K562 (cell line): ENCODE measurements around the gene FRMD4B. TPM values are rescaled to one million over a fixed set of nuclear protein-coding genes. Genes with fewer than 3 reads are reported as not detected.

Experiments used
- ATAC-seq: fragments of 200-7000 bp; cut with Tn5 transposase; 3 replicates; pipeline ENCODE4 v1.9.1; 2020; ENCODE audit warnings: moderate library complexity
- BruUV-seq: library from RNA; stranded (reverse); fragments of 400-500 nt; replicated peaks from 2 replicates; lab custom pipeline; 2021; lab: Mats Ljungman, UMichigan
- CTCF ChIA-PET: fragments of 300-600 bp; formaldehyde crosslinking; extraction: SDS; loops from one replicate; lab custom pipeline; 2021; ENCODE audit warnings: low intra/inter-chr PET ratio; lab: Yijun Ruan, JAX
- POLR2A ChIA-PET: fragments of 300-600, 350-650 bp; sonication (Branson Sonifier 250); formaldehyde crosslinking; extraction: SDS; loops from one replicate; lab custom pipeline; 2021; ENCODE audit warnings: antibody characterized with exemption, inconsistent platforms; lab: Yijun Ruan, JAX
- DNase-seq, 4 experiments: peaks; one replicate each; pipeline versions ENCODE4 v3.0.0 to v3.0.0-alpha.2; 2011 to 2018; ENCODE audit warnings: low spot score in 3 of 4, mixed read lengths in 3 of 4; ENCODE audit errors: extremely low read depth in 1 of 4
- FAIRE-seq: peaks from 2 replicates; lab custom pipeline; 2011; peaks lifted over from hg19 to GRCh38; lab: Jason Lieb, UNC
- H2AFZ ChIP-seq: 2 replicates; pipeline ENCODE4 v1.6.0; 2011; ENCODE audit warnings: low read depth, low read length, control low read depth, inconsistent platforms
- H3K27ac ChIP-seq: fragments of 200-600 bp; 3 replicates; pipeline ENCODE4 v1.8.0; 2011; ENCODE audit warnings: low read depth, mild to moderate bottlenecking, control low read depth, inconsistent platforms, low read length, moderate library complexity, mixed read lengths; ENCODE audit errors: extremely low read depth
- H3K27me3 ChIP-seq, 2 experiments: fragments of 300-600 bp in 1 of 2; 2 replicates in 1 of 2; 3 replicates in 1 of 2; pipeline versions ENCODE4 v1.6.0 to v1.8.0; 2011; ENCODE audit warnings: inconsistent platforms in 2 of 2, low read length in 2 of 2, mild to moderate bottlenecking in 1 of 2, mixed read lengths in 1 of 2, moderate library complexity in 1 of 2; ENCODE audit not compliant: control insufficient read depth in 2 of 2, insufficient read depth in 2 of 2
- H3K36me3 ChIP-seq: fragments of 300-600 bp; 3 replicates; pipeline ENCODE4 v1.8.0; 2011; ENCODE audit warnings: mild to moderate bottlenecking, low read length, inconsistent platforms; ENCODE audit not compliant: control insufficient read depth, insufficient read depth
- H3K4me1 ChIP-seq, 2 experiments: fragments of 200-600 bp in 1 of 2; replicated peaks in 1 of 2; 2 replicates in 1 of 2; 3 replicates in 1 of 2; pipeline versions ENCODE4 v1.5.1 to v1.8.0; 2011; ENCODE audit warnings: inconsistent platforms in 2 of 2, low read length in 2 of 2, mild to moderate bottlenecking in 1 of 2, mixed read lengths in 1 of 2, moderate library complexity in 1 of 2; ENCODE audit not compliant: control insufficient read depth in 2 of 2, insufficient read depth in 2 of 2
- H3K4me2 ChIP-seq: 2 replicates; pipeline ENCODE4 v1.6.1; 2011; ENCODE audit warnings: low read length, control low read depth, inconsistent platforms, mixed read lengths; ENCODE audit not compliant: insufficient read depth
- H3K4me3 ChIP-seq: fragments of 200-600 bp; sonication (generic), shearing (Covaris generic); 2 replicates; pipeline ENCODE4 v1.5.1; 2016; ENCODE audit warnings: control low read depth, inconsistent platforms
- H3K79me2 ChIP-seq: fragments of 200-600 bp; 3 replicates; pipeline ENCODE4 v1.8.0; 2011; ENCODE audit warnings: low read length, inconsistent platforms; ENCODE audit not compliant: control insufficient read depth, insufficient read depth
- H3K9ac ChIP-seq, 2 experiments: 2 replicates each; pipeline versions ENCODE4 v1.6.0 to v1.6.1; 2011; ENCODE audit warnings: low read depth in 2 of 2, low read length in 2 of 2, control low read depth in 1 of 2, inconsistent platforms in 1 of 2, mild to moderate bottlenecking in 1 of 2, mixed read lengths in 1 of 2; ENCODE audit not compliant: insufficient read depth in 1 of 2
- H3K9me1 ChIP-seq: one replicate; pipeline ENCODE4 v1.6.0; 2011; ENCODE audit warnings: inconsistent platforms, mild to moderate bottlenecking, low read length, moderate library complexity; ENCODE audit not compliant: control insufficient read depth, insufficient read depth
- H3K9me3 ChIP-seq: replicated peaks from 2 replicates; pipeline ENCODE4 v1.5.1; 2011; ENCODE audit warnings: low read depth, low read length, inconsistent platforms; ENCODE audit not compliant: control insufficient read depth, insufficient read depth
- H4K20me1 ChIP-seq: replicated peaks from 2 replicates; pipeline ENCODE4 v1.6.1; 2011; ENCODE audit warnings: low read length, inconsistent platforms, mixed read lengths; ENCODE audit not compliant: control insufficient read depth, insufficient read depth
- ARID2 ChIP-seq: fragments of 450-650 bp; IDR thresholded peaks from 2 replicates; pipeline ENCODE4 v1.6.1; 2017; ENCODE audit warnings: antibody characterized with exemption, mild to moderate bottlenecking
- ATF7 ChIP-seq: fragments of 450-650 bp; IDR thresholded peaks from 2 replicates; pipeline ENCODE4 v1.7.1; 2014; ENCODE audit warnings: mild to moderate bottlenecking, moderate library complexity
- DDX20 ChIP-seq: fragments of 450-650 bp; IDR thresholded peaks from 2 replicates; pipeline ENCODE4 v1.6.1; 2016; ENCODE audit warnings: missing genetic modification characterization, low read depth, mild to moderate bottlenecking, missing compliant biosample characterization, moderate library complexity
- ETS2 ChIP-seq: IDR thresholded peaks from 2 replicates; pipeline ENCODE4 v1.6.1; 2016; ENCODE audit warnings: borderline replicate concordance, missing genetic modification characterization, mild to moderate bottlenecking, moderate library complexity, missing compliant biosample characterization; ENCODE audit not compliant: poor library complexity, severe bottlenecking
- ETV5 ChIP-seq: sonication (generic); formaldehyde crosslinking; IDR thresholded peaks from 2 replicates; pipeline ENCODE4 v1.4.0; 2020; ENCODE audit warnings: low read depth, mild to moderate bottlenecking, missing genetic modification reagents
- HDAC1 ChIP-seq, 2 experiments: fragments of 450-650 bp; IDR thresholded peaks; 2 replicates each; pipeline ENCODE4 v1.6.1; 2016 to 2017; ENCODE audit warnings: inconsistent platforms in 1 of 2, mild to moderate bottlenecking in 1 of 2, moderate library complexity in 1 of 2
- LEF1 ChIP-seq: fragments of 450-650 bp; IDR thresholded peaks from 2 replicates; pipeline ENCODE4 v1.6.1; 2016; ENCODE audit warnings: mild to moderate bottlenecking
- RHOXF2B ChIP-seq: fragments of 250-450 bp; sonication (Bioruptor Pico); conservative IDR thresholded peaks from 2 replicates; pipeline ENCODE4 v1.5.1; 2021
- SMAD2 ChIP-seq: fragments of 150-350 bp; IDR thresholded peaks from 2 replicates; pipeline ENCODE4 v1.6.1; 2014; ENCODE audit warnings: low read depth, mild to moderate bottlenecking, low read length
- SP1 ChIP-seq: sonication (generic); formaldehyde crosslinking; IDR thresholded peaks from 2 replicates; pipeline ENCODE4 v1.8.1; 2022; ENCODE audit warnings: mild to moderate bottlenecking, missing genetic modification reagents
- ZNF134 ChIP-seq: fragments of 250-450 bp; sonication (Bioruptor Pico); conservative IDR thresholded peaks from 2 replicates; pipeline ENCODE4 v1.4.0; 2020
- ZNF408 ChIP-seq: fragments of 250-450 bp; sonication (Bioruptor Pico); IDR thresholded peaks from 2 replicates; pipeline ENCODE4 v1.4.0; 2020; ENCODE audit warnings: low read depth, mild to moderate bottlenecking, moderate library complexity
- WGBS: fragments of 100-300 bp; shearing (Covaris generic); methylation state at CpG from one replicate; pipeline ENCODE4 v1.1.6; 2016; ENCODE audit warnings: low coverage, mixed read lengths; ENCODE audit not compliant: insufficient coverage; ENCODE audit errors: missing lambda C conversion rate; 5-methylcytosine and 5-hydroxymethylcytosine counted together
- in situ Hi-C: fragments of 300-500 bp; cut with MboI; formaldehyde crosslinking; loops from 4 replicates; pipeline ENCODE4 v1.15.0; 2018; ENCODE audit warnings: inconsistent platforms, mixed read lengths
- intact Hi-C: fragments of 100-400 bp; cut with micrococcal nuclease; formaldehyde crosslinking; loops from 2 replicates; pipeline ENCODE4 v1.14.2; 2022
- polyA plus RNA-seq, 8 experiments: library from polyadenylated mRNA; depleted of rRNA in 4 of 8; stranded (reverse) in 5 of 8; unstranded in 3 of 8; fragments of >200 nt; fragmentation: Nextera tagmentation in 2 of 8; fragmentation: Illumina TruSeq in 1 of 8; extraction: Ambion mirVana in 2 of 8; extraction: Trizol in 1 of 8; gene quantifications; 2 replicates each; pipeline versions ENCODE4 v1.2.1 to v1.2.3, GENCODE V29; 2011 to 2014; ENCODE audit warnings: inconsistent platforms in 1 of 8, missing spikeins in 1 of 8
- total RNA-seq, 7 experiments: library from RNA; depleted of rRNA in 6 of 7; stranded (reverse); fragments of >200 nt in 6 of 7; fragmentation: Illumina TruSeq in 2 of 7; extraction: Trizol in 2 of 7; gene quantifications; 2 replicates each; pipeline versions ENCODE4 v1.2.1 to v1.2.3, GENCODE V29; 2011 to 2021; ENCODE audit warnings: low replicate concordance in 1 of 7
- TF ChIP-seq, protein P1 (sequence below), 2 experiments: fragments of 450-650 bp; conservative IDR thresholded peaks; 2 replicates each; pipeline ENCODE4 v1.6.1; 2017; ENCODE audit warnings: mild to moderate bottlenecking in 2 of 2, moderate library complexity in 2 of 2
- TF ChIP-seq, protein P2 (sequence below): IDR thresholded peaks from 3 replicates; pipeline ENCODE4 v1.6.1; 2011; ENCODE audit warnings: borderline replicate concordance, mild to moderate bottlenecking; ENCODE audit not compliant: insufficient read length, insufficient read depth
- TF ChIP-seq, protein P3 (sequence below): fragments of 450-650 bp; IDR thresholded peaks from one replicate; pipeline ENCODE4 v1.6.1; 2018; ENCODE audit warnings: mild to moderate bottlenecking, moderate library complexity; ENCODE audit not compliant: partially characterized antibody

The FRMD4B gene
- total and polyA plus RNA-seq, 9 of the 15 experiments (the other 6 are each of a cell fraction or from before 2014, with no cell fraction given), result 0.03 to 0.09 (median 0.04) TPM; not detected in 3

DNA sequence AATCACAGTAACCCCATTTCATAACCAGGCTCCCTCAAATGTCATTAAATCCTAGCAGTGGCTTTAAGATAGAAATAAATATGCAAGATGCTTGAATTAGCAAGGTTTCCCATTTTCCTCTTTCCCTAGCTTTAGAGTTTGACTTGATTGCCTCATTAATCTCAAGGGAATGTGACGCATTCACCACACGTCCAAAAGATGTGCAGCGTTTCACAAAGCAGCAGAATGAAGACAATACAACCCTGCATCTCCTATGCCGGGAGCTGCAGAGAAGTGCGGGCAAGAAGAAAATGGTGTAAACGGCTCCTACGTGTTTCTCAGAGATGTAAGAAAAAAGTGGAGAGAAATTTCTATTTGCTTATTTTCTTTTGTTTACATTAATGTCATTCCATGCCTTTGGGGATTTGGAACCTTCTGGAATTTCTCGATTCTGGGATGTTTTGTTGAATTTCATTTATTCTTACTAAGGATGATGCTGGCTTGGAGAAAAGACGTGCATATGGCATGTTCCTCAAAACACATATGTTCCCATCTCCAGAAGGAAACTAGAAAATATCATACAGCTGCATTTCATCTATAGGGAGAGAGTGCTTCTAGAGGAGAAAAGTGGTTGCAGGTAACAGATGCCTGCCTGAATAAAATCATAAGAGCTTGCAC lies 27.8 kb upstream of the FRMD4B start:
- intact Hi-C loops, result no loop called here
- no peak overlapping the region for H2AFZ ChIP-seq

More for the DNA sequence above, 27.8 kb upstream of the FRMD4B start:
- no peak for TF ChIP-seq ETV5 (CRISPR knock-in tag)
- no peak for TF ChIP-seq HDAC1 (IDR thresholded peaks at IDR 0.05)
- TF ChIP-seq ZNF134, result no peak
- TF ChIP-seq ARID2, result no peak
- TF ChIP-seq, protein P1, sequence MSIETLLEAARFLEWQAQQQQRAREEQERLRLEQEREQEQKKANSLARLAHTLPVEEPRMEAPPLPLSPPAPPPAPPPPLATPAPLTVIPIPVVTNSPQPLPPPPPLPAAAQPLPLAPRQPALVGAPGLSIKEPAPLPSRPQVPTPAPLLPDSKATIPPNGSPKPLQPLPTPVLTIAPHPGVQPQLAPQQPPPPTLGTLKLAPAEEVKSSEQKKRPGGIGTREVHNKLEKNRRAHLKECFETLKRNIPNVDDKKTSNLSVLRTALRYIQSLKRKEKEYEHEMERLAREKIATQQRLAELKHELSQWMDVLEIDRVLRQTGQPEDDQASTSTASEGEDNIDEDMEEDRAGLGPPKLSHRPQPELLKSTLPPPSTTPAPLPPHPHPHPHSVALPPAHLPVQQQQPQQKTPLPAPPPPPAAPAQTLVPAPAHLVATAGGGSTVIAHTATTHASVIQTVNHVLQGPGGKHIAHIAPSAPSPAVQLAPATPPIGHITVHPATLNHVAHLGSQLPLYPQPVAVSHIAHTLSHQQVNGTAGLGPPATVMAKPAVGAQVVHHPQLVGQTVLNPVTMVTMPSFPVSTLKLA (conservative IDR thresholded peaks at IDR 0.05), result no peak
- no peak for TF ChIP-seq LEF1
- TF ChIP-seq SMAD2, result no peak
- TF ChIP-seq SP1, result no peak
- TF ChIP-seq RHOXF2B (CRISPR knock-in tag), result no peak
- TF ChIP-seq, protein P2, sequence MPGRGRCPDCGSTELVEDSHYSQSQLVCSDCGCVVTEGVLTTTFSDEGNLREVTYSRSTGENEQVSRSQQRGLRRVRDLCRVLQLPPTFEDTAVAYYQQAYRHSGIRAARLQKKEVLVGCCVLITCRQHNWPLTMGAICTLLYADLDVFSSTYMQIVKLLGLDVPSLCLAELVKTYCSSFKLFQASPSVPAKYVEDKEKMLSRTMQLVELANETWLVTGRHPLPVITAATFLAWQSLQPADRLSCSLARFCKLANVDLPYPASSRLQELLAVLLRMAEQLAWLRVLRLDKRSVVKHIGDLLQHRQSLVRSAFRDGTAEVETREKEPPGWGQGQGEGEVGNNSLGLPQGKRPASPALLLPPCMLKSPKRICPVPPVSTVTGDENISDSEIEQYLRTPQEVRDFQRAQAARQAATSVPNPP, result no peak
- TF ChIP-seq ZNF408 (CRISPR knock-in tag), result no peak
- TF ChIP-seq, protein P3, sequence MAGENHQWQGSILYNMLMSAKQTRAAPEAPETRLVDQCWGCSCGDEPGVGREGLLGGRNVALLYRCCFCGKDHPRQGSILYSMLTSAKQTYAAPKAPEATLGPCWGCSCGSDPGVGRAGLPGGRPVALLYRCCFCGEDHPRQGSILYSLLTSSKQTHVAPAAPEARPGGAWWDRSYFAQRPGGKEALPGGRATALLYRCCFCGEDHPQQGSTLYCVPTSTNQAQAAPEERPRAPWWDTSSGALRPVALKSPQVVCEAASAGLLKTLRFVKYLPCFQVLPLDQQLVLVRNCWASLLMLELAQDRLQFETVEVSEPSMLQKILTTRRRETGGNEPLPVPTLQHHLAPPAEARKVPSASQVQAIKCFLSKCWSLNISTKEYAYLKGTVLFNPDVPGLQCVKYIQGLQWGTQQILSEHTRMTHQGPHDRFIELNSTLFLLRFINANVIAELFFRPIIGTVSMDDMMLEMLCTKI, result no peak
- TF ChIP-seq ETS2 (tag), result no peak
- TF ChIP-seq DDX20 (tag), result no peak
- no peak for TF ChIP-seq ATF7
- Histone ChIP-seq H3K4me3 (no peak overlapping the region), H3K9me1 (no peaks in the 10 kb centered on the region), H3K9me3 (no peaks in the 10 kb centered on the region), H3K9ac (no peak overlapping the region), H3K4me1 (no peaks in the 10 kb centered on the region), H4K20me1 (no peaks in the 10 kb centered on the region), H3K79me2 (no peaks in the 10 kb centered on the region), H3K27ac (no peak overlapping the region), H3K4me2 (no peak overlapping the region), H3K36me3 (no peaks in the 10 kb centered on the region), H3K27me3 (no peaks in the 10 kb centered on the region)
- ChIA-PET POLR2A (no interaction called here), CTCF (no interaction called here)
- in situ Hi-C loops, result no loop called here
- FAIRE-seq (no peak), DNase-seq (no peak), ATAC-seq (no peak)
- BruUV-seq, result no TSS peak
- 0% methylated on average over 7 of the region's 9 CpGs for WGBS
